GM18511 (cell line): ENCODE data around the gene TRPC3.
"Not testable (repeated sequence)": the region's sequence is repeated elsewhere in the genome, so short reads cannot be mapped to it uniquely, and the experiment has no call there.

Experiments used
- ATAC-seq: cut with Tn5 transposase; IDR thresholded peaks from one replicate; pipeline ENCODE4 v1.9.1; 2021; ENCODE audit warnings: mild to moderate bottlenecking, moderate library complexity; ENCODE audit not compliant: unreplicated experiment

The TRPC3 gene

GRCh38 chr4:121950212-121950679 lies 1.6 kb downstream of the TRPC3 start:
- ATAC-seq: peak; percentile 83

GRCh38 chr4:121946644-121947043 lies 5.2 kb downstream of the TRPC3 start:
- ATAC-seq: no peak

GRCh38 chr4:121943941-121944340 lies 7.9 kb downstream of the TRPC3 start:
- peak; percentile 89 for ATAC-seq

- ATAC-seq: no peak
These were observed 12.2 kb downstream of the TRPC3 start for GRCh38 chr4:121939690-121940089.

GRCh38 chr4:121938282-121939092 lies 13.4 kb downstream of the TRPC3 start:
- ATAC-seq: no peak

GRCh38 chr4:121936101-121936500 lies 15.8 kb downstream of the TRPC3 start:
- no peak for ATAC-seq

- ATAC-seq: no peak
These were observed 17.2 kb downstream of the TRPC3 start for GRCh38 chr4:121934635-121935034.

GRCh38 chr4:121932212-121932974 lies 19.5 kb downstream of the TRPC3 start:
- ATAC-seq: no peak

GRCh38 chr4:121930304-121930703 lies 21.6 kb downstream of the TRPC3 start:
- ATAC-seq: no peak

GRCh38 chr4:121927948-121928347 lies 23.9 kb downstream of the TRPC3 start:
- ATAC-seq: no peak

GRCh38 chr4:121926490-121926889 lies 25.4 kb downstream of the TRPC3 start:
- ATAC-seq: not testable (repeated sequence)

- ATAC-seq: no peak
These were observed 28.6 kb downstream of the TRPC3 start for GRCh38 chr4:121923306-121923705.

- no peak for ATAC-seq
These were observed 38.2 kb downstream of the TRPC3 start for GRCh38 chr4:121913667-121914066.

- ATAC-seq: no peak
These were observed 43.5 kb downstream of the TRPC3 start for GRCh38 chr4:121908346-121908745.

GRCh38 chr4:121900132-121900983 lies 51.5 kb downstream of the TRPC3 start:
- peak; percentile 98 for ATAC-seq

GRCh38 chr4:121898150-121898549 lies 53.7 kb downstream of the TRPC3 start:
- no peak for ATAC-seq

- ATAC-seq: no peak
These were observed 63.7 kb downstream of the TRPC3 start for GRCh38 chr4:121888134-121888533.

GRCh38 chr4:121885115-121885514 lies 66.7 kb downstream of the TRPC3 start:
- ATAC-seq: no peak

GRCh38 chr4:121881158-121881557 lies 70.7 kb downstream of the TRPC3 start:
- no peak for ATAC-seq

GRCh38 chr4:121879135-121879534 lies 72.7 kb downstream of the TRPC3 start:
- no peak for ATAC-seq
